ENCODE results near the gene OIT3.

Gene OIT3

GRCh38 chr10:72893136-72893798, at the start of gene OIT3:
Gene OIT3 (plus strand): TSS chr10:72893739. CDS start chr10:72893799, 60 bp downstream.
- TF ChIP-seq CTCF (IDR thresholded peaks at IDR 0.05; ENCODE audit: insufficient read depth, missing control alignments) = no peak
- FAIRE-seq (no peak), DNase-seq (ENCODE audit: insufficient read length, low spot score) (no peak)

- no peak for DNase-seq (ENCODE audit: insufficient read length, low spot score)
- FAIRE-seq = no peak
- TF ChIP-seq CTCF (IDR thresholded peaks at IDR 0.05; ENCODE audit: insufficient read depth, missing control alignments) = no peak
Observed at GRCh38 chr10:72846238-72846637, 47.3 kb upstream of the OIT3 start.

GRCh38 chr10:72847681-72848080, 45.9 kb upstream of the OIT3 start:
- no peak for DNase-seq (ENCODE audit: insufficient read length, low spot score)
- TF ChIP-seq CTCF (IDR thresholded peaks at IDR 0.05; ENCODE audit: insufficient read depth, missing control alignments) = no peak
- FAIRE-seq = no peak

GRCh38 chr10:72850861-72851260, 42.7 kb upstream of the OIT3 start:
- TF ChIP-seq CTCF (IDR thresholded peaks at IDR 0.05; ENCODE audit: insufficient read depth, missing control alignments) = no peak
- no peak for DNase-seq (ENCODE audit: insufficient read length, low spot score)
- FAIRE-seq = no peak

- no peak for FAIRE-seq
- no peak for DNase-seq (ENCODE audit: insufficient read length, low spot score)
- TF ChIP-seq CTCF (IDR thresholded peaks at IDR 0.05; ENCODE audit: insufficient read depth, missing control alignments) = no peak
Observed at GRCh38 chr10:72851509-72851908, 42.0 kb upstream of the OIT3 start.

GRCh38 chr10:72852508-72852907, 41.0 kb upstream of the OIT3 start:
- no peak for TF ChIP-seq CTCF (IDR thresholded peaks at IDR 0.05; ENCODE audit: insufficient read depth, missing control alignments)
- DNase-seq (ENCODE audit: insufficient read length, low spot score) = no peak
- no peak for FAIRE-seq

GRCh38 chr10:72855129-72855528, 38.4 kb upstream of the OIT3 start:
- no peak for TF ChIP-seq CTCF (IDR thresholded peaks at IDR 0.05; ENCODE audit: insufficient read depth, missing control alignments)
- FAIRE-seq (no peak), DNase-seq (ENCODE audit: insufficient read length, low spot score) (no peak)
